GM12878 (cell line): ENCODE data around the gene ATAD5.

Experiments
- HDGF ChIP-seq: fragments of 450-650 bp; IDR thresholded peaks from 2 replicates; pipeline ENCODE4 v1.6.1; 2016; ENCODE audit warnings: antibody characterized with exemption
- KLF5 ChIP-seq: fragments of 450-650 bp; IDR thresholded peaks from 2 replicates; pipeline ENCODE4 v1.6.1; 2014; ENCODE audit warnings: mild to moderate bottlenecking; ENCODE audit not compliant: partially characterized antibody
- MEF2B ChIP-seq: fragments of 450-650 bp; IDR thresholded peaks from 2 replicates; pipeline ENCODE4 v1.6.1; 2018; ENCODE audit warnings: mild to moderate bottlenecking, moderate library complexity; ENCODE audit not compliant: partially characterized antibody, poor library complexity, severe bottlenecking
- MYC ChIP-seq: IDR thresholded peaks from 2 replicates; pipeline ENCODE4 v1.6.1; 2011; ENCODE audit warnings: mild to moderate bottlenecking, low read length, moderate library complexity, inconsistent platforms; ENCODE audit not compliant: insufficient read depth, insufficient replicate concordance, insufficient read length, severe bottlenecking
- POLR2A ChIP-seq: IDR thresholded peaks from 2 replicates; pipeline ENCODE4 v1.6.1; 2011; ENCODE audit warnings: low read depth, mild to moderate bottlenecking, low read length
- ZNF207 ChIP-seq: fragments of 450-650 bp; IDR thresholded peaks from 2 replicates; pipeline ENCODE4 v1.6.1; 2014; ENCODE audit warnings: antibody characterized with exemption, mild to moderate bottlenecking, borderline replicate concordance
- ZNF622 ChIP-seq: fragments of 450-650 bp; IDR thresholded peaks from 2 replicates; pipeline ENCODE4 v1.6.1; 2017; ENCODE audit warnings: mild to moderate bottlenecking, inconsistent platforms
- ZSCAN29 ChIP-seq: fragments of 450-650 bp; IDR thresholded peaks from 2 replicates; pipeline ENCODE4 v1.6.1; 2017; ENCODE audit warnings: mild to moderate bottlenecking, moderate library complexity
- TF ChIP-seq, protein P1 (sequence below): IDR thresholded peaks from 2 replicates; pipeline ENCODE4 v1.6.1; 2011; ENCODE audit warnings: low read depth, mild to moderate bottlenecking, low read length, moderate library complexity, borderline replicate concordance; ENCODE audit errors: extremely low read depth
- TF ChIP-seq, protein P2 (sequence below), 3 experiments: IDR thresholded peaks in 2 of 3; conservative IDR thresholded peaks in 1 of 3; 2 replicates each; pipeline ENCODE4 v1.5.1; 2011; ENCODE audit warnings: low read depth in 3 of 3, low read length in 3 of 3, mild to moderate bottlenecking in 3 of 3, control low read depth in 2 of 3, moderate library complexity in 2 of 3, inconsistent platforms in 1 of 3, mixed read lengths in 1 of 3; ENCODE audit not compliant: control insufficient read depth in 2 of 3, insufficient read depth in 1 of 3; ENCODE audit errors: extremely low read depth in 1 of 3
- TF ChIP-seq, protein P3 (sequence below): IDR thresholded peaks from 2 replicates; pipeline ENCODE4 v1.6.1; 2012; ENCODE audit warnings: mild to moderate bottlenecking, low read depth, low read length

- no peak for TF ChIP-seq MYC
- TF ChIP-seq ZSCAN29: no peak
- no peak for TF ChIP-seq MEF2B
- TF ChIP-seq, protein P1, sequence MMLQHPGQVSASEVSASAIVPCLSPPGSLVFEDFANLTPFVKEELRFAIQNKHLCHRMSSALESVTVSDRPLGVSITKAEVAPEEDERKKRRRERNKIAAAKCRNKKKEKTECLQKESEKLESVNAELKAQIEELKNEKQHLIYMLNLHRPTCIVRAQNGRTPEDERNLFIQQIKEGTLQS: no peak
- TF ChIP-seq KLF5: no peak
- TF ChIP-seq, protein P2, sequence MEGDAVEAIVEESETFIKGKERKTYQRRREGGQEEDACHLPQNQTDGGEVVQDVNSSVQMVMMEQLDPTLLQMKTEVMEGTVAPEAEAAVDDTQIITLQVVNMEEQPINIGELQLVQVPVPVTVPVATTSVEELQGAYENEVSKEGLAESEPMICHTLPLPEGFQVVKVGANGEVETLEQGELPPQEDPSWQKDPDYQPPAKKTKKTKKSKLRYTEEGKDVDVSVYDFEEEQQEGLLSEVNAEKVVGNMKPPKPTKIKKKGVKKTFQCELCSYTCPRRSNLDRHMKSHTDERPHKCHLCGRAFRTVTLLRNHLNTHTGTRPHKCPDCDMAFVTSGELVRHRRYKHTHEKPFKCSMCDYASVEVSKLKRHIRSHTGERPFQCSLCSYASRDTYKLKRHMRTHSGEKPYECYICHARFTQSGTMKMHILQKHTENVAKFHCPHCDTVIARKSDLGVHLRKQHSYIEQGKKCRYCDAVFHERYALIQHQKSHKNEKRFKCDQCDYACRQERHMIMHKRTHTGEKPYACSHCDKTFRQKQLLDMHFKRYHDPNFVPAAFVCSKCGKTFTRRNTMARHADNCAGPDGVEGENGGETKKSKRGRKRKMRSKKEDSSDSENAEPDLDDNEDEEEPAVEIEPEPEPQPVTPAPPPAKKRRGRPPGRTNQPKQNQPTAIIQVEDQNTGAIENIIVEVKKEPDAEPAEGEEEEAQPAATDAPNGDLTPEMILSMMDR (IDR thresholded peaks at IDR 0.05 in 2 of 3, conservative IDR thresholded peaks at IDR 0.05 in 1 of 3; ENCODE audit: control insufficient read depth in 2 of 3, extremely low read depth in 1 of 3, insufficient read depth in 1 of 3, low read depth in 3 of 3, low read length in 3 of 3): no peak
- no peak for TF ChIP-seq ZNF207
- no peak for TF ChIP-seq POLR2A
- TF ChIP-seq, protein P3, sequence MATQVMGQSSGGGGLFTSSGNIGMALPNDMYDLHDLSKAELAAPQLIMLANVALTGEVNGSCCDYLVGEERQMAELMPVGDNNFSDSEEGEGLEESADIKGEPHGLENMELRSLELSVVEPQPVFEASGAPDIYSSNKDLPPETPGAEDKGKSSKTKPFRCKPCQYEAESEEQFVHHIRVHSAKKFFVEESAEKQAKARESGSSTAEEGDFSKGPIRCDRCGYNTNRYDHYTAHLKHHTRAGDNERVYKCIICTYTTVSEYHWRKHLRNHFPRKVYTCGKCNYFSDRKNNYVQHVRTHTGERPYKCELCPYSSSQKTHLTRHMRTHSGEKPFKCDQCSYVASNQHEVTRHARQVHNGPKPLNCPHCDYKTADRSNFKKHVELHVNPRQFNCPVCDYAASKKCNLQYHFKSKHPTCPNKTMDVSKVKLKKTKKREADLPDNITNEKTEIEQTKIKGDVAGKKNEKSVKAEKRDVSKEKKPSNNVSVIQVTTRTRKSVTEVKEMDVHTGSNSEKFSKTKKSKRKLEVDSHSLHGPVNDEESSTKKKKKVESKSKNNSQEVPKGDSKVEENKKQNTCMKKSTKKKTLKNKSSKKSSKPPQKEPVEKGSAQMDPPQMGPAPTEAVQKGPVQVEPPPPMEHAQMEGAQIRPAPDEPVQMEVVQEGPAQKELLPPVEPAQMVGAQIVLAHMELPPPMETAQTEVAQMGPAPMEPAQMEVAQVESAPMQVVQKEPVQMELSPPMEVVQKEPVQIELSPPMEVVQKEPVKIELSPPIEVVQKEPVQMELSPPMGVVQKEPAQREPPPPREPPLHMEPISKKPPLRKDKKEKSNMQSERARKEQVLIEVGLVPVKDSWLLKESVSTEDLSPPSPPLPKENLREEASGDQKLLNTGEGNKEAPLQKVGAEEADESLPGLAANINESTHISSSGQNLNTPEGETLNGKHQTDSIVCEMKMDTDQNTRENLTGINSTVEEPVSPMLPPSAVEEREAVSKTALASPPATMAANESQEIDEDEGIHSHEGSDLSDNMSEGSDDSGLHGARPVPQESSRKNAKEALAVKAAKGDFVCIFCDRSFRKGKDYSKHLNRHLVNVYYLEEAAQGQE: no peak
- TF ChIP-seq HDGF: no peak
- TF ChIP-seq ZNF622: no peak
Observed at GRCh38 chr17:30917050-30917449, 85.3 kb downstream of the ATAD5 start.
